Panc1 (cell line): ENCODE results near the gene HOXB7. TPM values are rescaled to one million over a fixed set of nuclear protein-coding genes. Genes with fewer than 3 reads are reported as not detected.

Experiments used
- ATAC-seq: fragments of 200-7000 bp; cut with Tn5 transposase; 2 replicates; pipeline ENCODE4 v1.9.1; 2020; ENCODE audit warnings: mild to moderate bottlenecking, moderate library complexity
- BruUV-seq: library from RNA; stranded (reverse); fragments of 400-500 nt; replicated peaks from 2 replicates; lab custom pipeline; 2021; lab: Mats Ljungman, UMichigan
- CTCF ChIA-PET: fragments of 300-600 bp; sonication (Branson Sonifier 250); formaldehyde crosslinking; loops from one replicate; lab custom pipeline; 2022; ENCODE audit warnings: antibody characterized with exemption; lab: Charles Lee
- POLR2A ChIA-PET: fragments of 300-600 bp; sonication (Branson Sonifier 250); formaldehyde crosslinking; loops from one replicate; lab custom pipeline; 2022; ENCODE audit warnings: antibody characterized with exemption; lab: Charles Lee
- DNase-seq: peaks from one replicate; pipeline ENCODE4 v3.0.0-alpha.2; 2010; ENCODE audit warnings: low read depth, low spot score
- H3K27ac ChIP-seq: 2 replicates; pipeline ENCODE4 v1.5.1; 2011; ENCODE audit warnings: mild to moderate bottlenecking, low read length, inconsistent platforms
- H3K27me3 ChIP-seq: fragments of 200-500 bp; sonication (Bioruptor generic); 2 replicates; pipeline ENCODE4 v1.6.0; 2014; ENCODE audit warnings: low read length, inconsistent platforms; ENCODE audit not compliant: control insufficient read depth, insufficient read depth
- H3K36me3 ChIP-seq: fragments of 200-500 bp; sonication (Bioruptor generic); 2 replicates; pipeline ENCODE4 v1.5.1; 2014; ENCODE audit warnings: inconsistent platforms, mild to moderate bottlenecking, low read length, moderate library complexity; ENCODE audit not compliant: control insufficient read depth, insufficient read depth
- H3K4me1 ChIP-seq: 2 replicates; pipeline ENCODE4 v1.5.1; 2011; ENCODE audit warnings: inconsistent platforms, mild to moderate bottlenecking, low read length, moderate library complexity; ENCODE audit not compliant: control insufficient read depth, insufficient read depth
- H3K4me3 ChIP-seq, 2 experiments: 2 replicates each; pipeline ENCODE4 v1.5.1; 2011 to 2012; ENCODE audit warnings: low read depth in 2 of 2, low read length in 2 of 2, mild to moderate bottlenecking in 2 of 2, inconsistent platforms in 1 of 2, moderate library complexity in 1 of 2
- H3K9me3 ChIP-seq: fragments of 200-500 bp; sonication (Bioruptor generic); 2 replicates; pipeline ENCODE4 v1.5.1; 2014; ENCODE audit warnings: low read depth, mild to moderate bottlenecking, inconsistent platforms, low read length, moderate library complexity; ENCODE audit not compliant: control insufficient read depth, insufficient read depth
- CTCF ChIP-seq: fragments of 450-650 bp; IDR thresholded peaks from 2 replicates; pipeline ENCODE4 v1.5.1; 2017; ENCODE audit warnings: mild to moderate bottlenecking
- POLR2AphosphoS5 ChIP-seq: IDR thresholded peaks from 2 replicates; pipeline ENCODE4 v1.6.1; 2012; ENCODE audit warnings: mild to moderate bottlenecking, low read depth, low read length, moderate library complexity
- REST ChIP-seq, 2 experiments: IDR thresholded peaks; 2 replicates each; pipeline ENCODE4 v1.6.1; 2011 to 2012; ENCODE audit warnings: low read depth in 2 of 2, control low read depth in 1 of 2, low read length in 1 of 2, mild to moderate bottlenecking in 1 of 2, moderate library complexity in 1 of 2; ENCODE audit not compliant: insufficient read depth in 1 of 2
- SIN3A ChIP-seq: IDR thresholded peaks from 2 replicates; pipeline ENCODE4 v1.6.1; 2012; ENCODE audit warnings: low read depth, mild to moderate bottlenecking, low read length, moderate library complexity, borderline replicate concordance; ENCODE audit not compliant: insufficient read depth
- TCF7L2 ChIP-seq: IDR thresholded peaks from 2 replicates; pipeline ENCODE4 v1.6.1; 2011; ENCODE audit warnings: mild to moderate bottlenecking, low read depth, low read length, inconsistent platforms
- in situ Hi-C: cut with HindIII; loops from 2 replicates; pipeline ENCODE4 v1.10.0; 2016; ENCODE audit warnings: low sequenced_read_pairs, low pct_unique_long_range_greater_than_20kb
- intact Hi-C: fragments of 100-400 bp; cut with micrococcal nuclease; formaldehyde crosslinking; loops from one replicate; pipeline ENCODE4 v1.10.0; 2022; ENCODE audit not compliant: unreplicated experiment
- total RNA-seq: library from RNA; stranded (reverse); gene quantifications from one replicate; pipeline ENCODE4 v1.2.1, GENCODE V29; 2021; ENCODE audit not compliant: unreplicated experiment

The HOXB7 gene
- total RNA-seq, 1 experiment from 2014 or later, result 44.0 TPM

GRCh38 chr17:48613862-48614694, 3.3 kb upstream of the HOXB7 start:
- in situ Hi-C loops, result no loop called here
- no TSS peak for BruUV-seq
- H3K27me3 ChIP-seq, result no peaks in the 10 kb centered on the region
- DNase-seq, result no peak
- no peak for ATAC-seq
- peaks cover 43% of the 10 kb centered on the region for H3K4me1 ChIP-seq
- TF ChIP-seq SIN3A, result peak; percentile 70; the same call in 1 of the 2 replicates
- TF ChIP-seq TCF7L2, result peak; percentile 41; the same call in 1 of the 2 replicates
- no peak for TF ChIP-seq CTCF
- TF ChIP-seq REST (IDR thresholded peaks at IDR 0.05; ENCODE audit: insufficient read depth in 1 of 2, low read depth in 2 of 2, low read length in 1 of 2), result 0 out of 4 replicates have a peak, but pooled peaks of 1 of the 2 experiments have one; percentile 56
- peak; percentile 71 for TF ChIP-seq POLR2AphosphoS5
- POLR2A ChIA-PET, result interaction anchor here (0.6 to 2.4 kb wide), 6 partner anchors 8 to 34 kb away, joined by 3 to 13 read pairs (median 6); partner anchors contain the start of gene HOXB6
- H3K36me3 ChIP-seq, result no peaks in the 10 kb centered on the region; the same call in 1 of the 2 replicates
- no peaks in the 10 kb centered on the region for H3K9me3 ChIP-seq
- CTCF ChIA-PET, result interaction anchor here (0.6 to 0.9 kb wide), 4 partner anchors 23 to 476 kb away, joined by 5 to 8 read pairs (median 6); no protein-coding TSS in a partner anchor
- peak overlapping the region; percentile 99 for H3K27ac ChIP-seq
- intact Hi-C loops, result loop anchor here (10.0 kb wide), 1 partner anchor 589 kb away; no protein-coding TSS in a partner anchor
- H3K4me3 ChIP-seq, result peak overlapping the region; percentile 68 to 71

GRCh38 chr17:48612854-48613691, 2.3 kb upstream of the HOXB7 start:
- Histone ChIP-seq H3K27ac (peak overlapping the region; percentile 99), H3K36me3 (no peaks in the 10 kb centered on the region; the same call in 1 of the 2 replicates), H3K27me3 (no peaks in the 10 kb centered on the region), H3K9me3 (no peaks in the 10 kb centered on the region), H3K4me3 (peak overlapping the region; percentile 68 to 71), H3K4me1 (peaks cover 45% of the 10 kb centered on the region)
- in situ Hi-C loops (no loop called here), intact Hi-C loops (loop anchor here (10.0 kb wide), 1 partner anchor 588 kb away; no protein-coding TSS in a partner anchor)
- BruUV-seq, result TSS peak; percentile 80
- DNase-seq (no peak), ATAC-seq (peak; percentile 3)
- ChIA-PET CTCF (interaction anchor here (0.6 to 1.3 kb wide), 3 partner anchors 19 to 261 kb away, joined by 3 to 5 read pairs (median 4); partner anchors contain the start of gene HOXB5), POLR2A (interaction anchor here (0.6 to 1.1 kb wide), 5 partner anchors 12 to 66 kb away, joined by 3 to 4 read pairs (median 4); no protein-coding TSS in a partner anchor)
- TF ChIP-seq TCF7L2 (peak; percentile 44; the same call in 1 of the 2 replicates), CTCF (no peak), SIN3A (peak; percentile 37; the same call in 1 of the 2 replicates)
